Suppressor macrophage treated with lipopolysaccharide for 1 hour (primary cell): Measurements from ENCODE around the gene ARHGAP36.

Experiments used
- DNase-seq, 3 donors: peaks; one replicate each; pipeline ENCODE4 v3.0.0-alpha.2; 2020 to 2022

Gene ARHGAP36

DNA sequence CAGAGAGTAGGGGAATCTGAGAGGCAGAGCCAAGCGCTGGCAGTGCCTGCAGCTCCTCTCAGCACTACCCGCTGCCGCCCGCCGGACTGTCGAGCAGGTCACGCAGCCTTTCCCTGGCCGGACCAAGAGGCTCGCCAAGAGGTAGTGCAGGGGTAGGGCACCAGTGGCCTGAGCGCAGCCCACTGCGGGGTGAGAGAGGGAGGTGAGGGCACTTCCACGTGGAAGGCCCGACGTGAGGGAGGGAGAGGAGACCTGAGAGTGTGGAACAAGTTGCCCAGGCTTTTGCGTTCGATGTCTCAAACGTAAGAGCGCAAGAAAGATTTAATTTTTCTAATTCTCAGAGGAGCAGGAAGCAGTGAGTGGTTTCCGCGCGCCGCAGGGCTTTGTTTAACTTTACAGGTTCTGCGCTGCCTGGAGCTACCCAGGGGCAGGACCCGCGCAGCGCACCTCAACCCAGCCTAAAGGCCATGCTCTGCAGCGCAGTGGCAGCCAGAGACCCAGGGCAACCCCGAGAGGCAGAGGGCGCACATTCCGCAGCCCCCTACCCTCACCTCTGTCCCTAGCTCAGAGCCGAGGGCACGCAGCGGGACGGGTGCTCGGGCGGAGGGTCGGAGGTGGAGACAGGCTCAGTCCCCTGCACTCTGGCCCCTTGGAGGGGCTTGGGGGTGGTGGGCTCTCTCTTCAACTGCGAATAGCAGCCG, 14.9 kb downstream of the ARHGAP36 start:
- no peak for DNase-seq

DNA sequence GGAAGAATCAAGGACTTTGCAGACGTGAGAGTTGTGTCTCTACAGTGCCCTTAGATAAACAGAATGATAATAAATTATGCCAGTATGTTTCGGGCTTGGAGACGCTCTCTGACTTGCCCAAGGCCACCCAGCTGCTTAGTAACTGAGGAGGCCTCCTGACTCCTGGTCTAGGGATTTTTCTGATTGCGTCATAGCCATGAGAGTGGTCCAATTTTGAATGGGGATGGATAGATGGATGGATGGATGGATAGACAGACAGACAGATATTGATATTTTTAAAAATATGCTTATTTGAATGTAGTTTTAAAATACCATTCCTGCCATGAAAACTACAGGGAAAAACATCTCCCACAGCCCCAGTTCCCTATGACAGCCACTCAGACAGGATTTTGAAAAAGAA, 15.5 kb downstream of the ARHGAP36 start:
- DNase-seq, result no peak

DNA sequence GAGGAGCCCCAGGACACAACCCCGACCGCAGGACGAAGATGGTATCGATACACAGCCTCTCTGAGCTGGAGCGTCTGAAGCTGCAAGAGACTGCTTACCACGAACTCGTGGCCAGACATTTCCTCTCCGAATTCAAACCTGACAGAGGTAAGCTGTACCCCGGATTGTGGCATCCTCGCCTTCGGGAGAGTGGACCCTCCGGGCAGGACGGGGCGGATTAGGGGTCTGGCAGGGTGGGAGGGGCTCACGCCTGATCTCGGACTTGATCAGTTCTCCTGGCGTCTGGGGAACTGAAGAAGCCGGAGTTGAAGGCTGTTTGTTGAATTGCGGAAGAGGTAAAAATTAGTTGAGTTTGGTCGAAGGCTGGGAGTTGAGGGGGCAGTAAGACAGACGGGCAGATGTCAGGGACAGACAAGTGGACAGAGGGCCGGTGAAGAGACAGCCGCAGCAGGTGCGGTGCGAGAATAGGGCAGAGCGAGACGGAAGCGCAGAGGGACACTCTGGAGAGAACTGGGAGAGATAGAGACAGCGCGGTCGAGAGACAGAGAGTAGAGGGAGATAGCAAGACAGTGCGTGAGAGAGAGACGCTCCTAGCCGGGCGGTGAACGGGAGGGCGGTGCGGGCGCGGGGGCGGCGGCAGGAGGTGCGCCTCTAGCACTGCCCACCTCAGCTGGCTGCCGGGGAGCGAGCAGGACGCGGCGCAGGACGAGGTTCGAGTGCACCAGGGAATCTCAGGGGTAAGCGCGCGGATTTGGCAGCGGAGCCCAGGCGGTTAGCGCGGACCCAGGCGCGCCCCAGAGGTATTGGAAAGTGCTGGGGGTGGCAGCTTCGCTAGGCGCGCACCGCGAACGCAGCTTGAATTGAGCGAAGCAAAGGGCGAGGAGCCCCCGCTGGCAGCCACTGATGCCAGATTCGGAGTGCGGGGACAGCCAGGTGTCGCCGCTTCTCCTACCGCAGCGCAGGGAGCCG, 23.9 kb downstream of the ARHGAP36 start:
- no peak for DNase-seq

DNA sequence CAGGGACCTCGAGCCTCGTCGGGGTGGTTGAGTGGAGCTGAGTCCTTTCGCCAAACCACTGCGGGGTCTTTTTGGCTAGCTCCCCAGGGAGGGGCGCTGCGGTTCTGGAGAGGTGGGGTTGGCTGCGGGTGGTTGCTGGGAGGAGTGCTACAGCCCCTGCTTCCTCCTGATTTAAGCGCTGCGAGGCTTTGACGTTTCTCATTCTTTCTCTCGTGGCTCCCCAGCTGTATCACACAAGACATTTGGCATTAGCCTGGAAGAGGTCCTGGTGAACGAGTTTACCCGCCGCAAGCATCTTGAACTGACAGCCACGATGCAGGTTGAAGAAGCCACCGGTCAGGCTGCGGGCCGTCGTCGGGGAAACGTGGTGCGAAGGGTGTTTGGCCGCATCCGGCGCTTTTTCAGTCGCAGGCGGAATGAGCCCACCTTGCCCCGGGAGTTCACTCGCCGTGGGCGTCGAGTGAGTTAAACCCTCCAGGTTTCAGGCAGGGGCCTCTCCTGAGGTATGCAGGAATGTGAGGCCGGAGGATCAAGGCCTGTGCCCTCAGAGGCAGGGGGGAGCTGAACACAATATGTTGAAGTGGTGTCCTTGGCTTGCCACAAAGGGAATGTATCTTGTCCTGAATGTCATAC, 25.5 kb downstream of the ARHGAP36 start:
- DNase-seq, result no peak

DNA sequence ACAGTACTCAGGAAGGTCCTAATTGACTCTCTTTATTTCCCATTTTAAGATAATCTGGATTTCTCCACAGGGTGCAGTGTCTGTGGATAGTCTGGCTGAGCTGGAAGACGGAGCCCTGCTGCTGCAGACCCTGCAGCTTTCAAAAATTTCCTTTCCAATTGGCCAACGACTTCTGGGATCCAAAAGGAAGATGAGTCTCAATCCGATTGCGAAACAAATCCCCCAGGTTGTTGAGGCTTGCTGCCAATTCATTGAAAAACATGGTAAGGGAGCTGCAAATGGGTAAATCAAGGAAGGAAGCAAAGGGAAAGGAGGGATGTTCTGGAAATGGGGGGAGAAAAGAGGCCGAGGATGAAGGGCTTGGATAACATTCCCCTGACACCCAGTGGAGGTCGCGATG, 26.0 kb downstream of the ARHGAP36 start:
- DNase-seq, result no peak

DNA sequence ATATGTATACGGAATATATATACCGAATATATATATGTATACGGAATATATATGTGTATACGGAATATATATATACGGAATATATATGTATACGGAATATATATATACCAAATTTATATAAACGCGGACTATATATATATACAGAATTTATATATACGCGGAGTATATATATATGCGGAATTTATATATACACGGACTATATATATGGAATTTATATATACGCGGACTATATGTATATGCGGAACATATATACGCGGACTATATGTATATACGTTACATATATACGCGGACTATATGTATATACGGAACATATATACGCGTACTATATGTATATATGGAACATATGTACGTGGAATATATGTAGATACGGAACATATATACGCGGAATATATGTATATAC, 78.6 kb downstream of the ARHGAP36 start:
- no peak for DNase-seq

DNA sequence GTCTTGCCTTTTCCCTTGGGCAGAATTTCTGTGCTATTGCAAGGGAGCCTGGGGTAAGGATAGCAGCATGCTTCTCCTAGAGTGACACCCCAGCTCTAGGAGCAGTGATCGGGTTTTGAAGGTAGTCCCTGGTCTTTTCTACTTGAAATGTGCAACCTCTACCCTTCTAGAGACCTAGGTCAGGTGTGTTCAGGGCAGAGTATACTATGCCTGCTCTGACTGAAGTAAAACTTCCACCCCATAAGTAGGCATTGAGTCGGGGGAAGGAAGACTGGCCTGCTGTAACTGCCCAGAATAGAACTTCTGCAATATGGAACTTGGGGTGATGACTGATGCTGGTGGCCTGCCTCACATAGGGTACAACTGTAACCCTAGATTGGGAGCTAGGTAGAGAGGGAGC, 80.9 kb downstream of the ARHGAP36 start:
- DNase-seq, result no peak
